ENCODE results near the gene STAG1.

DNA sequence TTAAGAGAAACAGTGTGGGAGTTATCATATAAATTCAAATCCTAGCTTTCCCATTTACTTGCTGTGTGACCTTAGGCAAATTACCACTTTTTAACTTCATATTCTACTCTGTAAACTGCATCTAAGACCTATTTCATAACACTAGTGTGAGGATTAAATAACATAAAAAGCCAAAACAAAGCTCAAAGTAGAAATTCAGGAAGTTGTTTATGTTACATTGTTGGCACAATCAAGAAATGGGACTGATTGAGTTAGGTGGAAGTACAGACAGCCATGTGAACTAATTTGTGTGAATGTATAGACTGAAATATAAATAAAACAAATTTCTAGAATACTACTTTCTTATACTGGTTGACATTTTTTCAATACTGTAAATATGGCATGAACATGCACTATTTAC is 131.7 kb downstream of the STAG1 start:
- TF ChIP-seq POLR2A (IDR thresholded peaks at IDR 0.05), result no peak
- TF ChIP-seq, protein P1, sequence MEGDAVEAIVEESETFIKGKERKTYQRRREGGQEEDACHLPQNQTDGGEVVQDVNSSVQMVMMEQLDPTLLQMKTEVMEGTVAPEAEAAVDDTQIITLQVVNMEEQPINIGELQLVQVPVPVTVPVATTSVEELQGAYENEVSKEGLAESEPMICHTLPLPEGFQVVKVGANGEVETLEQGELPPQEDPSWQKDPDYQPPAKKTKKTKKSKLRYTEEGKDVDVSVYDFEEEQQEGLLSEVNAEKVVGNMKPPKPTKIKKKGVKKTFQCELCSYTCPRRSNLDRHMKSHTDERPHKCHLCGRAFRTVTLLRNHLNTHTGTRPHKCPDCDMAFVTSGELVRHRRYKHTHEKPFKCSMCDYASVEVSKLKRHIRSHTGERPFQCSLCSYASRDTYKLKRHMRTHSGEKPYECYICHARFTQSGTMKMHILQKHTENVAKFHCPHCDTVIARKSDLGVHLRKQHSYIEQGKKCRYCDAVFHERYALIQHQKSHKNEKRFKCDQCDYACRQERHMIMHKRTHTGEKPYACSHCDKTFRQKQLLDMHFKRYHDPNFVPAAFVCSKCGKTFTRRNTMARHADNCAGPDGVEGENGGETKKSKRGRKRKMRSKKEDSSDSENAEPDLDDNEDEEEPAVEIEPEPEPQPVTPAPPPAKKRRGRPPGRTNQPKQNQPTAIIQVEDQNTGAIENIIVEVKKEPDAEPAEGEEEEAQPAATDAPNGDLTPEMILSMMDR (IDR thresholded peaks at IDR 0.05), result no peak
